Keratinocyte (primary cell): ENCODE measurements around the gene CENPV.

Experiments
- EZH2 ChIP-seq: IDR thresholded peaks from one replicate; pipeline ENCODE4 v1.6.1; 2012; ENCODE audit warnings: inconsistent platforms, mild to moderate bottlenecking, low read length, moderate library complexity
- TF ChIP-seq, protein P1 (sequence below), 3 experiments: IDR thresholded peaks in 1 of 3; conservative IDR thresholded peaks in 1 of 3; optimal IDR thresholded peaks in 1 of 3; 2 replicates in 2 of 3; 3 replicates in 1 of 3; pipeline versions ENCODE3 to v1.5.1; 2011; ENCODE audit warnings: low read length in 3 of 3, mild to moderate bottlenecking in 3 of 3, moderate library complexity in 2 of 3, control low read depth in 1 of 3, inconsistent platforms in 1 of 3; ENCODE audit not compliant: insufficient read depth in 2 of 3; ENCODE audit errors: extremely low read depth in 1 of 3

DNA sequence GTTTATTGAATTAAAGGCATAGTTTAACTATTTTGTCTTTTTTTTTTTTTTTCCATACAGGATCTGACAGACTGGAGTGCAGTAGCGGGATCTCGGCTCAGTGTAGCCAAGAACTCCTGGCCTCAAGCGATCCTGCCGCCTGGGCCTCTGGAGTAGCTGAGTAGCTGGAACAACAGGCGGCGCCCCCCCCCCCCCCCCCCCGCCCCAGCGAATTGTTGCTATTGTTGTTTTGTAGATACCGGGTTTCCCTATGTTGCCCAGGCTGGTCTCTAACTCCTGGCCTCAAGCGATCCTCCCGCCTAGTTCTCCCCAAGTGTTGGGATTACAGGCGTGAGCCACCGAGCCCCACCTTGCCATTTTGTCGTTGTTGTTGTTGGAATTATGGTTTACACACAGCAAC lies 1.3 kb upstream of the CENPV start:
- TF ChIP-seq, protein P1, sequence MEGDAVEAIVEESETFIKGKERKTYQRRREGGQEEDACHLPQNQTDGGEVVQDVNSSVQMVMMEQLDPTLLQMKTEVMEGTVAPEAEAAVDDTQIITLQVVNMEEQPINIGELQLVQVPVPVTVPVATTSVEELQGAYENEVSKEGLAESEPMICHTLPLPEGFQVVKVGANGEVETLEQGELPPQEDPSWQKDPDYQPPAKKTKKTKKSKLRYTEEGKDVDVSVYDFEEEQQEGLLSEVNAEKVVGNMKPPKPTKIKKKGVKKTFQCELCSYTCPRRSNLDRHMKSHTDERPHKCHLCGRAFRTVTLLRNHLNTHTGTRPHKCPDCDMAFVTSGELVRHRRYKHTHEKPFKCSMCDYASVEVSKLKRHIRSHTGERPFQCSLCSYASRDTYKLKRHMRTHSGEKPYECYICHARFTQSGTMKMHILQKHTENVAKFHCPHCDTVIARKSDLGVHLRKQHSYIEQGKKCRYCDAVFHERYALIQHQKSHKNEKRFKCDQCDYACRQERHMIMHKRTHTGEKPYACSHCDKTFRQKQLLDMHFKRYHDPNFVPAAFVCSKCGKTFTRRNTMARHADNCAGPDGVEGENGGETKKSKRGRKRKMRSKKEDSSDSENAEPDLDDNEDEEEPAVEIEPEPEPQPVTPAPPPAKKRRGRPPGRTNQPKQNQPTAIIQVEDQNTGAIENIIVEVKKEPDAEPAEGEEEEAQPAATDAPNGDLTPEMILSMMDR (optimal IDR thresholded peaks at IDR 0.05 in 1 of 3, IDR thresholded peaks at IDR 0.05 in 1 of 3, conservative IDR thresholded peaks at IDR 0.05 in 1 of 3; ENCODE audit: extremely low read depth in 1 of 3, insufficient read depth in 2 of 3, low read length in 3 of 3) = no peak
- no peak for TF ChIP-seq EZH2
